GM12801 (cell line): ENCODE results near the gene PRKCA.

Experiments
- TF ChIP-seq, protein P1 (sequence below): IDR thresholded peaks from one replicate; pipeline ENCODE4 v1.5.1; 2011; ENCODE audit warnings: control low read depth; ENCODE audit not compliant: insufficient read length; ENCODE audit errors: extremely low read depth

The PRKCA gene

DNA sequence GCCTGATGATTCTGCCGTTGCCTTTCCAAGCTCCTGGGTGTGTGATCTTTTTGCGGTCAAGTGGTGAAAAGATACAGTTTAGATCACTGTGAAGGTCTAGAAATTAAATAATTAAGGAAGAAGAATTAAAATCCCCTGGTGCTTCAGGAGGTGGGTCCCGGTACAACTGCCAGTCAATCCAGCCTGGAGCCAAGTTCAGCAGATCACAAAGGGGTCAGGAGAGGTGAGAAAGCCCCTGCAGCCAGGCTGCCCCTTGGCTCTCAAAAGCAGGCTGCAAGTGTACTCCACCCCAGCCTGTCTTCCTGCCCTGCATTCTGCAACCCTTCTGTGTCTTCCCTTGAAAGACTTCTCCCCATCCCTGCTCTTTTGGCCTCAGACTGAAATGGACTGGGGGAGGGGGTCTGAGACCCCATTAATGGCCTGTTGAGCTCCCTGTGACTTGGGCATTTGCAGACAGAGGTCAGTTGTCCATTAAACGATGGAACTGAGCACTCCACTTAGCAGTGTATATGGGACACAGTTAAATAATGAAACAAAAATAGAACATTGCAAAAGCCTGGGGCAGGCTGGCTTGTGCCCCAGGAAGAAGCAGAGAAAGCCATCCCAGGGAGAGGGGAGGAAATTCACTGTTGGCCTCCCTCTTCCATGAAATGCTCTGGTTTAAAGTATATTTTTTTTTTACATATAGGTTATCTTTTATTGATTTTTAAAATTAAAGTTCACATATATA is 547.6 kb downstream of the PRKCA start:
- TF ChIP-seq, protein P1, sequence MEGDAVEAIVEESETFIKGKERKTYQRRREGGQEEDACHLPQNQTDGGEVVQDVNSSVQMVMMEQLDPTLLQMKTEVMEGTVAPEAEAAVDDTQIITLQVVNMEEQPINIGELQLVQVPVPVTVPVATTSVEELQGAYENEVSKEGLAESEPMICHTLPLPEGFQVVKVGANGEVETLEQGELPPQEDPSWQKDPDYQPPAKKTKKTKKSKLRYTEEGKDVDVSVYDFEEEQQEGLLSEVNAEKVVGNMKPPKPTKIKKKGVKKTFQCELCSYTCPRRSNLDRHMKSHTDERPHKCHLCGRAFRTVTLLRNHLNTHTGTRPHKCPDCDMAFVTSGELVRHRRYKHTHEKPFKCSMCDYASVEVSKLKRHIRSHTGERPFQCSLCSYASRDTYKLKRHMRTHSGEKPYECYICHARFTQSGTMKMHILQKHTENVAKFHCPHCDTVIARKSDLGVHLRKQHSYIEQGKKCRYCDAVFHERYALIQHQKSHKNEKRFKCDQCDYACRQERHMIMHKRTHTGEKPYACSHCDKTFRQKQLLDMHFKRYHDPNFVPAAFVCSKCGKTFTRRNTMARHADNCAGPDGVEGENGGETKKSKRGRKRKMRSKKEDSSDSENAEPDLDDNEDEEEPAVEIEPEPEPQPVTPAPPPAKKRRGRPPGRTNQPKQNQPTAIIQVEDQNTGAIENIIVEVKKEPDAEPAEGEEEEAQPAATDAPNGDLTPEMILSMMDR: no peak

DNA sequence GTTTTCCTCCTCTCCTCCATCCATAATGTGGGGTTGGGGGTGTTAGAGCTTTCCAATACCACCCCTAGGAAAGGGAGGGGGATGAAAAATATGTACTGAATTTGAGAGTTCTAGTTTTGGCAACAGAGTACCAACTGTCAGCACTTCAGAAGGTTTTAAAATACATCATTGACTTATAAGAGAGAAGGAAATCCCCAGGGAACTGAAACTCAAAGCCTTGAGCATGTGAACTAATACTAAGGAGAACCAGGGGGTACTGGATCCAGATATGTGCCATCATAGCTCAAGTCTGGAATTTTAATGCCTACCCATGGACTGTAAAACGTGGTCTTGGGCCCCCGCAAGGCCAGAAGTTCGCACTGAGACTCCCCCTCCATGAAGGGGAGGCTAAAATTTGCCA is 548.3 kb downstream of the PRKCA start:
- TF ChIP-seq, protein P1: no peak

DNA sequence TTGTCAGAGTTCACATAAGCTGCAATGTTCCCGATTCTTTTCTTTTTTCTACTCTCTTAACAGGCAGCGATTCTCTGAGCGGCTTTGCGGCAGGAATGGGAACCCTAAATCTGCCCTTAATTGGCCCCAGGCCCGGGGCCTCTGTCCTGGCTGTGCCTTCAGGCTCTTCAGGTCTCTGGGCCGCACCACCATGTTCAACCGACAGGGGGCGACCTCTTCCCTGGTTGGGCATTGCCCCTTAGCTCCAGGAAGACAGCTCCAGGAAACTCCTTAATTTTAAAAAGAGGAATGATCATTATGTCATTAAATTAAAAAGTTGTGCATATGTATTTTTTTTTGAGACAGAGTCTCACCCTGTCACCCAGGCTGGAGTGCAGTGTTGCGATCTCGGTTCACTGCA is 552.8 kb downstream of the PRKCA start:
- TF ChIP-seq, protein P1: no peak

DNA sequence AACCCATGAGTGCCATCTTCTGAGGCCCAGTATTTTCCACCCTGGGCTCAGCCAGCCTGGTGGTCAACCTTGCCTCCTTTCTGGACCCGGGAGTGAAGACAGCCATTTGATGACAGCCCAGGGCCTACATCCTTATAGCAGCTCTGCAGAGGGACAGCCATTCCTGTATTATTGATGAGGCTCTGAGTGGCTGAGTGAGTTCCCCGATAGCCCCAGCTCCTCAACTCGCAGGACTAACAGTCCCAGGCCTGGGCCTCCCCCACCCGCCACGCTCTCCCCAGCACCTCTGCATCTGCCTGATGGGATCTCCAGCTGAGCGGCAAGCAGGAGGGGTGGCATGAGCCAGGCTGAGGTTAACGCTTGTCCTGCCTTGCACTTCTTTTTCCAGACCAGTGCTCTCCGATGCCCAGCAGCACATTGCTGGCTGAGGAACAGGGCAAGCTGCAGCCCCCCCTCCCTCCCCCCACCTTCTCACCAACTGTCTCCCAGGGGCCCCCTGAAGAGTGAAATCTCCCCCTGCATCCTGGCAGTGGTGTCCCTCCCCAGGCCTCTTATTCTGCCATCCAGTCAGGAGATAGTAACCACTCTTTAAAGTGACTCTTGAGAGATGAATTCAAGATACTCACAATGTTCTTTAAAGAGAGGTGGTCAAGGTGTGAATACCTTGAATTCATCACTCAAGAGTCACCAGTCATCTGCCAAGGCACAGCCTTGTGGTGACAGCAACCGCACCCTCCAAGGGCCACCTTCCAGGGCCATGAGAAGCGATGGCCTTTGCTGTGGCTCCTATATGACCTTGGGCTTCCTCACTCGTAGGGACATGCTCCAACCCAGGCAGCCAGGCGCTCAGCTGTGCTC is 556.0 kb downstream of the PRKCA start:
- TF ChIP-seq, protein P1: no peak

DNA sequence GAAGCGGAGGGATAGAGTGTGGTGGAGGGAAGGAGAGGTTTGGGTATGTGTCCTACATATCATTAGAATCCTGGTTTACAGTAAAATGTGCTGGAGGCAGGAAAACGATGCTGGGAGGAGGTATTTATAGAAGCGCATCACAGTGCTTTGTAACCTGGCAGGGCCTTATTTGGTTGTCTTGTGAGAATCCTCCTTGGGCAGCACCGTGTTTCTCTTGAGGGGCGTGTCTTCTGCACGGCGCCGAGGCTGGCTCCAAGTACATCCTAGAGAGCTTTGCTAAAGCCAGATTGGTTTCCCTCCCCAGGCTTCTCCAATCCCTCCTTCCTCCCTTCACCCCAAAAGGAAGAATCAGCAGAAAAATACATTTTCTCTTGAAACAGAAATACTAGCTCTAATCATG is 556.9 kb downstream of the PRKCA start:
- TF ChIP-seq, protein P1: no peak

DNA sequence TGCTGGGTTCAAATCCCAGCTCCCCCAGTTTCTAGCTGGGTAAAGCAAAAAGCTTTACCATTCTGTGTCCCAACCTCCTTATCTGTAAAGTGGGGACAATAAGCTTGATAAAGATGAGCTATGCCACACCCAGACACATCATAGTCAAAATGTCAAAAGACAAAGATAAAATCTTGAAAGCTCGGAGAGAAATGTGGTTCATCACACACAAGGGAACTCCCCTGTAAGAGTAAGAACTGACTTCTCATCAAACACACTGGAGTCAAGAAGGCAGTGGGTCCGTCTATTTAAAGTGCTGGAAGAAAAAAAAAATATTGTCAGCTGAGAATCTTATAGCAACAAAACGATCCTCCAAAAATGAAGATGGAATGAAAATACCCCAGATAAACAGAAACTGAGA is 557.8 kb downstream of the PRKCA start:
- TF ChIP-seq, protein P1: no peak
